ENCODE results near the gene ARPC5L. TPM values are rescaled to one million over a fixed set of nuclear protein-coding genes. Genes with fewer than 3 reads are reported as not detected.
A peak's percentile ranks its signal among the peaks of the same experiment; 100 is the strongest.

The ARPC5L gene
- total and polyA plus RNA-seq, 9 of the 15 experiments (the other 6 are each of a cell fraction or from before 2014, with no cell fraction given) = 25.4 to 113 (median 63.8) TPM

GRCh38 chr9:124841075-124841821 is 20.7 kb upstream of the ARPC5L start:
- Histone ChIP-seq H2AFZ (ENCODE audit: low read depth, low read length) (no peak overlapping the region), H3K9ac (ENCODE audit: insufficient read depth in 1 of 2, low read depth in 2 of 2, low read length in 2 of 2) (peak overlapping the region in 1 of 2 experiments; percentile 35; a peak in 1 of 4 replicates), H3K9me3 (replicated peaks; ENCODE audit: control insufficient read depth, insufficient read depth, low read depth, low read length) (no peaks in the 10 kb centered on the region), H3K4me3 (no peak overlapping the region), H3K4me2 (ENCODE audit: insufficient read depth, low read length) (no peak overlapping the region), H3K27me3 (ENCODE audit: control insufficient read depth in 2 of 2, insufficient read depth in 2 of 2, low read length in 2 of 2) (no peaks in the 10 kb centered on the region), H3K36me3 (ENCODE audit: control insufficient read depth, insufficient read depth, low read length) (no peaks in the 10 kb centered on the region), H4K20me1 (replicated peaks; ENCODE audit: control insufficient read depth, insufficient read depth, low read length) (no peaks in the 10 kb centered on the region), H3K4me1 (replicated peaks in 1 of 2; ENCODE audit: control insufficient read depth in 2 of 2, insufficient read depth in 2 of 2, low read length in 2 of 2) (peaks cover 0 to 20% of the 10 kb centered on the region in 2 experiments; a peak in 2 of 5 replicates), H3K79me2 (ENCODE audit: control insufficient read depth, insufficient read depth, low read length) (no peaks in the 10 kb centered on the region), H3K9me1 (ENCODE audit: control insufficient read depth, insufficient read depth, low read length) (no peaks in the 10 kb centered on the region), H3K27ac (ENCODE audit: extremely low read depth, low read depth, low read length) (no peak overlapping the region)
- no peak for TF ChIP-seq IRF1 (CRISPR knock-in tag; IDR thresholded peaks at IDR 0.05; ENCODE audit: borderline replicate concordance)
- no peak for TF ChIP-seq FOXM1 (IDR thresholded peaks at IDR 0.05; ENCODE audit: low read depth)
- no peak for TF ChIP-seq FOXM1 (CRISPR knock-in tag; IDR thresholded peaks at IDR 0.05; ENCODE audit: low read depth)
- TF ChIP-seq CBX8 (IDR thresholded peaks at IDR 0.05; ENCODE audit: borderline replicate concordance, extremely low read depth, low read depth, low read length, poor library complexity, severe bottlenecking) = no peak
- ChIA-PET POLR2A (interaction anchor here (0.6 to 0.9 kb wide), 2 partner anchors 9 to 271 kb away, joined by 4 to 5 read pairs; no protein-coding TSS in a partner anchor), CTCF (ENCODE audit: low intra/inter-chr PET ratio) (interaction anchor here (0.6 kb wide), 1 partner anchor 51 kb away, joined by 4 read pairs; no protein-coding TSS in a partner anchor)
- BruUV-seq (replicated peaks) = no TSS peak
- no peak for ATAC-seq
- in situ Hi-C loops (cut with MboI) = loop anchor here (5.0 to 10.0 kb wide), 2 partner anchors 46 to 219 kb away; no protein-coding TSS in a partner anchor
- WGBS (ENCODE audit: insufficient coverage, low coverage, missing lambda C conversion rate) = 42% methylated on average over 8 of the region's 14 CpGs
- intact Hi-C loops (cut with micrococcal nuclease) = no loop called here
- no peak for DNase-seq (ENCODE audit: extremely low read depth in 1 of 4, low spot score in 3 of 4)
- FAIRE-seq = no peak
